Activated T-helper 1 cell treated with anti-CD3 and anti-CD28 coated beads, Interleukin-12 subunit alpha, Interleukin-12 subunit beta, Interleukin-2, Interleukin-4 antibody, amounts not matched to agents 30 ng/mL and 10 ng/mL and 1 ng/mL, durations not matched to agents 14 hours and 24 hours and 36 hours (primary cell): ENCODE measurements around the gene LYRM4. TPM values are rescaled to one million over a fixed set of nuclear protein-coding genes. Genes with fewer than 3 reads are reported as not detected.

Experiments
- DNase-seq: peaks from one replicate; pipeline ENCODE4 v3.0.0; 2021; ENCODE audit warnings: low spot score
- H3K27ac Mint-ChIP-seq: one replicate; pipeline ENCODE4 v1.8.0; 2021; ENCODE audit warnings: mild to moderate bottlenecking, mixed read lengths
- H3K27me3 Mint-ChIP-seq: one replicate; pipeline ENCODE4 v1.8.0; 2022; ENCODE audit warnings: mild to moderate bottlenecking, moderate library complexity, mixed read lengths; ENCODE audit not compliant: insufficient read depth
- H3K36me3 Mint-ChIP-seq: one replicate; pipeline ENCODE4 v1.8.0; 2021; ENCODE audit warnings: low read depth, mixed read lengths
- H3K4me1 Mint-ChIP-seq: one replicate; pipeline ENCODE4 v1.8.0; 2021; ENCODE audit warnings: low read depth, mixed read lengths
- H3K4me3 Mint-ChIP-seq: one replicate; pipeline ENCODE4 v1.8.0; 2021; ENCODE audit warnings: mild to moderate bottlenecking, moderate library complexity, mixed read lengths
- H3K9me3 Mint-ChIP-seq: one replicate; pipeline ENCODE4 v1.8.0; 2021; ENCODE audit warnings: mixed read lengths
- intact Hi-C: fragments of 100-400 bp; cut with micrococcal nuclease; formaldehyde crosslinking; loops from one replicate; pipeline ENCODE4 v1.15.1; 2024
- total RNA-seq: library from RNA; stranded (reverse); gene quantifications from 2 replicates; pipeline ENCODE4 v1.2.3, GENCODE V29; 2022

The LYRM4 gene
- total RNA-seq, 1 donor from 2014 or later: 48.9 TPM

DNA sequence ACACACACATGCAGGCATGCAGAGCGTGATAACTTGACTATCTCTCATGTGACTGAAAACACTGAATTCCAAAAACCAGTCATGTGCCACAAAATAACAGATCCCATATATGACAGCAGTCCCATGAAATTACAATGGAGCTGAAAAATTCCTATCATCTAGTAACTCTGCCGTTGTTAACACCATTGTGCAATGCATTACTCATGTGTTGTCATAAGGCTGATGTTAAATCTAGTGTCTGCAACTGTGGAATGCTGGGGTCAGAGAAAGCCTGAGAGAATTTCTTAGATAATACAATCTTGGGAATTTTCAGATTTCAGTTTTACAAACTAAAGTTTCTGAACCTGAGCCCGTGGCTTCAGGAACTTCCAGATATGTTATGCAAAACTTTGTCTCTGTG, 70.2 kb downstream of the LYRM4 start:
- Mint-ChIP-seq H3K4me1 (no peaks in the 10 kb centered on the region), H3K27ac (no peak overlapping the region), H3K27me3 (no peaks in the 10 kb centered on the region), H3K4me3 (no peak overlapping the region), H3K36me3 (no peaks in the 10 kb centered on the region), H3K9me3 (no peaks in the 10 kb centered on the region)
- no peak for DNase-seq
- intact Hi-C loops: no loop called here

- H3K36me3 Mint-ChIP-seq: no peaks in the 10 kb centered on the region
- H3K9me3 Mint-ChIP-seq: no peaks in the 10 kb centered on the region
- intact Hi-C loops: no loop called here
- H3K27me3 Mint-ChIP-seq: no peaks in the 10 kb centered on the region
- H3K4me1 Mint-ChIP-seq: no peaks in the 10 kb centered on the region
- no peak for DNase-seq
- no peak overlapping the region for H3K27ac Mint-ChIP-seq
- H3K4me3 Mint-ChIP-seq: no peak overlapping the region
Observed at GRCh38 chr6:5188646-5189045, 72.1 kb downstream of the LYRM4 start.

DNA sequence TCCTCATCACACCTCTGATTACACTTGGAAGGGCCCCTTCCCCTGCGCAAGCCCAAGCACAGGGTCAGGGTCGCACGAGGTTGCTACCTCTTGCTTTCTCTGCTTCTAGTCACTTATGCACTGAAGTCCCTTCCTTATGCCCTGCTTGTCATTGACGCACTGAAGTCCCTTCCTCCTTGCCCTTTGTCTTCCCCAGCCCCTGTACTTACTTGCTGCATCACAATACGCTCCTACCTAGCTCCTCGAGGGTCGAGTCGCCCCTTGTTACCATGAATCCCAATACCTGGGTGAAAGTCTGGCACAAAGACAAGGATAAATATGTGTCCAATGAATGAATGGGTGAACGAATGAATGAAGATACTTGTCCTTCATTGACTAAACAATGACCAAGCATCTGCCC, 75.9 kb downstream of the LYRM4 start:
- no peak for DNase-seq
- Mint-ChIP-seq H3K4me3 (no peak overlapping the region), H3K36me3 (peaks cover 5% of the 10 kb centered on the region), H3K27ac (no peak overlapping the region), H3K9me3 (no peaks in the 10 kb centered on the region), H3K4me1 (peaks cover 9% of the 10 kb centered on the region), H3K27me3 (no peaks in the 10 kb centered on the region)
- intact Hi-C loops: no loop called here

DNA sequence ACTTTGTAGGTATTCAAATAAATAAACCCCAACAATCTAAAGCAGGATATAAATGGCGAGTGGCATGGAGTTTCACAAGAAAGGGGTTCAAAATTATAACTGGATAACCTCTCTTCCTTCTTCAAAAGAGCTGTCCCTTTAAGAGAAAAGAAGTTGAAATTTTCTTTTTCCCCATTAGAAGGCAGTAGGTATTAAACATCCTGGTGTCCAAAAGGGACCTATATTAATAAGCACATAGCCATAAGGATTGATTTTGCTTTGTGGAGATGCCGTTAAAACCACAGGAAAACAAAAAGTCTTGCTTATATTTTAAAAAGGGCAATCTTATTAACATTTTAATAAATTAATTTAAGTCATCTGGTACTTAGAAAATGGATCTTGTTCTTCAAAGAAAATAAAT, 76.5 kb downstream of the LYRM4 start:
- no peak overlapping the region for H3K4me3 Mint-ChIP-seq
- DNase-seq: no peak
- intact Hi-C loops: no loop called here
- H3K36me3 Mint-ChIP-seq: peaks cover 7% of the 10 kb centered on the region
- no peaks in the 10 kb centered on the region for H3K27me3 Mint-ChIP-seq
- no peak overlapping the region for H3K27ac Mint-ChIP-seq
- peaks cover 15% of the 10 kb centered on the region for H3K4me1 Mint-ChIP-seq
- no peaks in the 10 kb centered on the region for H3K9me3 Mint-ChIP-seq

DNA sequence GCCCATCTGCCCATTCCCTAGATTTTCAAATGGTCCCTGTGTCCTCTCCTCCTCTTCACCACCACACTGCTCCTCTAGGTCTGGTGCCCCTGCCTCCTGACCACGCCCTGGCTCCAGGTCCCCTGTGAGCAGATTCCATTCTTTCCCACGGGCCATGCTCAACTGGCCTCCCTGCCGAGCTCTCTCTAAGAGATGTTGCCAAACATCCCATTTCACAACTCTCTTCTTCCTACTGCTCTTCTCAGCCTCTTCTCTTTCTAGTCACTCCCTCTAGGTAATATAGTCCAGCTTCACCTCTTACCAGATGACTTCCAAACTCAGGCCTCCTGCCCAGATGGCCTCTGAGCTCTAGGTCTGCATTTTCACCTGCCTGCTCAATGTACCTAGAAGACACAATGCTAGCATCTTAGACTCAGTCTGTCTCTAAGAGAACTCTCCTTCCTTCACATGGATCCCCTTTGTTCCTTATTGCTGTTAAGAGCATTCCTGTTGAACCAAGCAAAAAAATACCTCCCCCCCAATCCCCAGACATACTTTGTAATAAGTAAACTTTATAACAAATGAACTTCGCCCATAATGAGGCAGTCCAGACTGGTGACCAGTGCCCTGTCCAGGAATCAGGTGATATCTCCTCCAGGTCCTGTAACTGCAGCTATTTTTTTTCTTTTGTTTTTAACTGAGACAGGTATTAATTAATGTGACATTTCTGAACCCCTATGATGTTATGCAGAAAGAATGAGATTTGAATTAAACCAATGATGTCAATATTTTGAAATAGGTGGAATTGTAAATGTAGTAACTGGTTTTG, 79.0 kb downstream of the LYRM4 start:
- H3K9me3 Mint-ChIP-seq: no peaks in the 10 kb centered on the region
- no peak overlapping the region for H3K4me3 Mint-ChIP-seq
- intact Hi-C loops: no loop called here
- H3K4me1 Mint-ChIP-seq: peaks cover 21% of the 10 kb centered on the region
- no peak overlapping the region for H3K27ac Mint-ChIP-seq
- H3K27me3 Mint-ChIP-seq: no peaks in the 10 kb centered on the region
- peaks cover 7% of the 10 kb centered on the region for H3K36me3 Mint-ChIP-seq
- DNase-seq: no peak

GRCh38 chr6:5180636-5181035, 80.1 kb downstream of the LYRM4 start:
- Mint-ChIP-seq H3K27ac (no peak overlapping the region), H3K4me1 (peaks cover 32% of the 10 kb centered on the region), H3K36me3 (peaks cover 9% of the 10 kb centered on the region), H3K27me3 (no peaks in the 10 kb centered on the region), H3K9me3 (no peaks in the 10 kb centered on the region), H3K4me3 (no peak overlapping the region)
- intact Hi-C loops: no loop called here
- DNase-seq: no peak

- intact Hi-C loops: loop anchor here (10.0 kb wide), 1 partner anchor 405 kb away; the partner anchor contains the start of gene CDYL
- H3K9me3 Mint-ChIP-seq: no peaks in the 10 kb centered on the region
- peaks cover 39% of the 10 kb centered on the region for H3K4me1 Mint-ChIP-seq
- H3K36me3 Mint-ChIP-seq: peaks cover 12% of the 10 kb centered on the region
- no peaks in the 10 kb centered on the region for H3K27me3 Mint-ChIP-seq
- no peak for DNase-seq
- no peak overlapping the region for H3K4me3 Mint-ChIP-seq
- H3K27ac Mint-ChIP-seq: no peak overlapping the region
Observed at GRCh38 chr6:5179917-5180316, 80.8 kb downstream of the LYRM4 start.

- no peaks in the 10 kb centered on the region for H3K27me3 Mint-ChIP-seq
- no peaks in the 10 kb centered on the region for H3K9me3 Mint-ChIP-seq
- peaks cover 12% of the 10 kb centered on the region for H3K36me3 Mint-ChIP-seq
- intact Hi-C loops: loop anchor here (10.0 kb wide), 1 partner anchor 404 kb away; the partner anchor contains the start of gene CDYL
- H3K4me3 Mint-ChIP-seq: no peak overlapping the region
- no peak for DNase-seq
- peaks cover 50% of the 10 kb centered on the region for H3K4me1 Mint-ChIP-seq
- H3K27ac Mint-ChIP-seq: no peak overlapping the region
Observed at GRCh38 chr6:5178806-5179205, 81.9 kb downstream of the LYRM4 start.

DNA sequence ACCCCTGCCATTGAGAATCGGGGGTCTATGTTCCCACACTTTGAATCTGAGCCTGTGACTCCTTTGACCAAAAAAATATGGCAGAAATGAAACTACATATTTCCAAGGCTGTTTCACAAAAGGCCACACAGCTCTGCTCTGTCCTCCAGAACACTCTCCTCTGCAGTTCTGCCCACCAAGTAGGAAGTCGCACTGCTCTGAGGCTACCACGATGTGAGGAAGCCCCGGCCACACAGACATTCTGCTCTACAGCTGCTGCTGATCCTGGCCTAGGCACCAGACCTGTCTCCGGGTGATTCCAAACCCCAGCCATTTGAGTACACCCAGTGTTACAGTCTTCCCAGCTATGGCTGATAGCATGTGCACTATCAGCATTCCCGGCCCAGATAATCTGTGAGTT, 85.1 kb downstream of the LYRM4 start:
- H3K4me3 Mint-ChIP-seq: no peak overlapping the region
- H3K27me3 Mint-ChIP-seq: peaks cover 2% of the 10 kb centered on the region
- H3K9me3 Mint-ChIP-seq: no peaks in the 10 kb centered on the region
- H3K36me3 Mint-ChIP-seq: peaks cover 10% of the 10 kb centered on the region
- H3K27ac Mint-ChIP-seq: peak overlapping the region; percentile 79
- intact Hi-C loops: loop anchor here (10.0 kb wide), 1 partner anchor 401 kb away; the partner anchor contains the start of gene CDYL
- peaks cover 62% of the 10 kb centered on the region for H3K4me1 Mint-ChIP-seq
- no peak for DNase-seq

- DNase-seq: no peak
- intact Hi-C loops: loop anchor here (1.0 to 10.0 kb wide), 6 partner anchors 24 to 400 kb away; partner anchors contain the start of genes CDYL, LYRM4 and RPP40
- no peaks in the 10 kb centered on the region for H3K9me3 Mint-ChIP-seq
- H3K27me3 Mint-ChIP-seq: peaks cover 2% of the 10 kb centered on the region
- H3K4me1 Mint-ChIP-seq: peaks cover 55% of the 10 kb centered on the region
- peak overlapping the region; percentile 83 for H3K27ac Mint-ChIP-seq
- H3K4me3 Mint-ChIP-seq: peak overlapping the region; percentile 45
- peaks cover 8% of the 10 kb centered on the region for H3K36me3 Mint-ChIP-seq
Observed at GRCh38 chr6:5174756-5175549, 85.8 kb downstream of the LYRM4 start.

DNA sequence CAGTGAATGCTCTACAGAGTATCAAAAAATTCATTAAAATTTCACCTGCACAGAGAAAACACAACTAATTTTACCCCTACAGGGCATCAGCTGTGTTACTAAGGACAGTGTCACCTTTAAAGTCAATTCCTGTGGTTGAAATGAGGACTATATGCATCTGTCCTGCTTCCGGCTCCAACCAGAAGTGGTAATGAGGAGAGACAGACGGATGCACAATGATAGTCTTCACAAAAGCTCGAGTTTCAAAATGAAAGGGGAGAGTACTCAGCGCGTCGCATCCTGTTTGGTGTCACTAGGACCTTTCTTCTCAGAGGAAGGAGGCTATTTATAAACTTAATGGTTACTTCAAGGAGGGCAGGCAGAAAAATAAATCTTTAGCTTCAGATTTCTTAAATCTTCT, 86.5 kb downstream of the LYRM4 start:
- Mint-ChIP-seq H3K4me3 (peak overlapping the region; percentile 45), H3K27ac (peak overlapping the region; percentile 83), H3K36me3 (peaks cover 6% of the 10 kb centered on the region), H3K4me1 (peaks cover 48% of the 10 kb centered on the region), H3K27me3 (peaks cover 2% of the 10 kb centered on the region), H3K9me3 (no peaks in the 10 kb centered on the region)
- intact Hi-C loops: loop anchor here (1.0 to 10.0 kb wide), 6 partner anchors 25 to 399 kb away; partner anchors contain the start of genes CDYL, LYRM4 and RPP40
- peak; percentile 63 for DNase-seq

DNA sequence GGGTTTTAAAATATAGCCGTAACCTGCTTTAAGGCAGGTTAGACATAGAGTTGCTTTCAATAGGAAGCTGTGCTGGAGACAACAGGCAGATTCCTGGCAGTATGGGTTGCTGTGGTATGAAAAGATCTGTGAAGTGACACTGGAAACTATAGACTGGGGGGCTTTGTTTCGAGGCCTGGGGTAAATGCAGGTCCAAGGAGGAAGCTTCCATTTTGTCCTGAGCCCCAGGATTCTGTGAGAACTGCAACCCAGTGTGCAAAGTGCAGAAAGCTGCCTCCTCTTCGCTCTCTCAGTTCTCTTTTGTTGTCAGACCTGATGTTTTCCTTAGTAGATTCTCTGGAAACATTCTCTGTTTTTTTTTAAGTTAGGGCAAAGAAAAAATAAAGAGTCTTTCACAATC, 86.9 kb downstream of the LYRM4 start:
- intact Hi-C loops: loop anchor here (1.0 to 10.0 kb wide), 6 partner anchors 25 to 399 kb away; partner anchors contain the start of genes CDYL, LYRM4 and RPP40
- Mint-ChIP-seq H3K27ac (peak overlapping the region; percentile 83), H3K9me3 (no peaks in the 10 kb centered on the region), H3K36me3 (peaks cover 6% of the 10 kb centered on the region), H3K4me1 (peaks cover 45% of the 10 kb centered on the region), H3K27me3 (peaks cover 2% of the 10 kb centered on the region), H3K4me3 (peak overlapping the region; percentile 45)
- no peak for DNase-seq
